SHP77 (cell line): ENCODE data around the gene NDUFB11.

Experiments used
- DNase-seq, 2 experiments: peaks; one replicate each; lab custom pipeline; 2025; lab: John Stamatoyannopoulos, UW

The NDUFB11 gene

DNA sequence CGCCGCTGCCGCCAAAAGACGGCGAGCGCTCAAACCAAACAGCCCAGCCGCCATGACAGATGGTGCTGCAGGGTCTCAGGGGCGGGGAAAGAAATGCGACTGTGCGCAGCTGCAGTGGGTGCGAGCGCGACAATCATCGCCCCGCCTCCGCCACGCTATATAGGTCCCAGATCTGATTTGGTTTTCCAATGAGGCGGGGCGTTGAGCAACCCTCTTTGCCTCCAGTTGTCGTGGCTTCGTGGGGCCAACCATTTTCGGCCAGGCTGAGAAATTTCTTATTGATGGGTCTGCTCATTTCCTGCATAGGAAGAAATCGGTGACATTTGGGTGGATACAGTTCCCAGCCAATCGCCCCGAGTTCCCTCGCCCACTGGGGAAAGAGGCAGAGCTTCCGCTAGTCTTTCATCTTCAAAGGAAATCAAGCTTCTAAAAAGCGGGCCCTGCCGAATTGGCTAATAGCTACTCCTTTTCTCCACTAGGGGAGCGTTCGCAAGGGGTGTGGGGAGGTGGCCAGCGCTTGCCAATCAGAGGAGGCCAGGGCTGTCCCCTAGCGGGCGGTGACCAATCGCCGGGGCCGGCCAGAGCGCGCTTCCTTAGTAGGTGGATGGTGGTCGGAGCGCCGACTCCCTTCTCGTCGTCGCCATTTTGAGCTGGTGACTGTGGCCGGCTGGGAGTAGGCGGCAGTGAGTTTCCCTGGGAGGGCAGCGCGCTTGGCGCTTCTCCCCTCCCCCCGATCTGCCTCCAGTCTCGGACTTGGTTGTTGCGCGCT, at the start of gene NDUFB11, which contains the start of gene RBM10:
Gene NDUFB11 (minus strand): TSS at position 77 of the 769 bp plus-strand sequence. CDS start 23 bp downstream, at position 54.
Gene RBM10 (plus strand): TSS at position 596 of the 769 bp plus-strand sequence. CDS start 2,261 bp downstream, outside the sequence.
- peak; percentile 82 to 88 for DNase-seq

DNA sequence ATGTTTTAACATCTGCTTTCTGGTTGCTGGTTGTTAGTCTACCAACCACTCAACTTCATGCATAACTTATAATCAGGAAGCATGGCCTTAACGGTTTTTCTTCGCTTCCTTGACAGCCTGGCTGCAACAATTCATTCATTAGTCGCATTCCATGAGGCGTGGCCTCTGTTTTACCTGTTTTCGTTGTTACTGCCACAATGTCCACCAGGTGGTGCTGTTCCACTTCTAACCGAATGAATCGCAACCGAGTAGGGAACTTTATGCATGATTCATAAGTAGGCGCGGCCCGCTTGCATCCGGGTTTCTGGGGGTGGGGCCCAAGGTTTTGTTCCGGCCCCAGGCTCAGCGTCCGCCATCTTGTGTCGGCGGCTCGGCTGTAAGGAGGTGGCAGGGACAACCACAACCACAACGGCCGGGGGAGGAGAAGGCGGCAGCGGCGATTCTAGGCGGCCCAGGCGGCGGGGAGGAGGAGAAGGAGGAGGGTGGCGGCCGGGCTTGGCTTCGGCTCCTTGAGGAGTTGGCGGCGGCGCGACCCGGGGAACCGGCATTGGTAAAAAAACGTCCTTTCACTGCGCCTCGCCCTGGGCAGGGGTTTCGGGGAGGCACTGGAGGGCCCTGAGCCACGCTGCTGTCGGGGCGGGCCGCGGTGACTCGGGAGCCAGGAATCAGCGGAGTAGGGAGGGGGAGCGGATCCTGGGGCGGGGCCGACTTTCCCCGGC, 49.1 kb upstream of the NDUFB11 start, which contains the start of gene UBA1:
Gene UBA1 (plus strand): TSS at position 355 of the 719 bp plus-strand sequence. CDS start 4,974 bp downstream, outside the sequence.
- DNase-seq: peak; percentile 80 to 82

- no peak for DNase-seq
Measured at GRCh38 chrX:47191806-47192401, 47.4 kb upstream of the NDUFB11 start.

- peak; percentile 34 for DNase-seq
Measured at GRCh38 chrX:47191331-47191730, 46.8 kb upstream of the NDUFB11 start.

DNA sequence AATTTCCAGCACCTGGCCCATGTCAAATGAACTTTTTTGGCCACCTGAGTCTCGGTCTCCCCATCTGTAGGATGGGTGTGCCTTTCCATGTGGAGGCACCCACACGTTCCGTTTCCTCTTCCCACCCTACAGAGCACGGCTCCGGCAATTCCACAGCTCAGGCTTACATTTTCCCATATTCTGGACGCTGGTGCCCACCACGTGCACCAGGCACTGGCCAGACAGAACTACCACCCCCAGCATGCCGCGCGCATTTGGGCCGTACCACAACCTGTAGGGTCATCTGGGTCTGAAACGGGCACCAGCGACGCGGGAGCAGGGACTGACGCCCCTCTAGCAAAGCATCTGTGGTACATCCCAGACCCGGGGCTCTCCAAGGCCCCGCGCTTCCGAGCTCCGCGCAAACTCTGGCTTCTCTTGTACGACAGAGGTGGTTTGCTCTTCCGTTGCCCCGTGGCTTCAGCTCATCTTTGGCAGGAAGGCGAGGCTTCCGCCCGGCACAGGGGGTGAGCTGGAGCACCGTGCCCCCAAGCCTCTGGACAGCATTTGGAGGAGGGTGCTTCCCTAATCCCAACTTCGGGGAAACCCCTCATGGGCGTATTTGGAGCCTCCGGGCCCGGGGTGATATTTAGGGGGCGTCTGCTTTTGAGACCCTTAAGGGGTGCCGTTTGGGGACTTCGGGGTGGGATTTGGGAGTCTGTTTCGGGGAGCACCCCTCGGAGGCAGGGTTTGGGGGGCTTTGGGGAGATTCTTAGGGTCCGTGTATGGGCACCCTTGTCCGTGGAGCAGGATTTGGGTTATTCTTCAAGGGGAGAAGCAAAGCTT, 46.2 kb upstream of the NDUFB11 start:
- peak; percentile 83 to 89 for DNase-seq

DNA sequence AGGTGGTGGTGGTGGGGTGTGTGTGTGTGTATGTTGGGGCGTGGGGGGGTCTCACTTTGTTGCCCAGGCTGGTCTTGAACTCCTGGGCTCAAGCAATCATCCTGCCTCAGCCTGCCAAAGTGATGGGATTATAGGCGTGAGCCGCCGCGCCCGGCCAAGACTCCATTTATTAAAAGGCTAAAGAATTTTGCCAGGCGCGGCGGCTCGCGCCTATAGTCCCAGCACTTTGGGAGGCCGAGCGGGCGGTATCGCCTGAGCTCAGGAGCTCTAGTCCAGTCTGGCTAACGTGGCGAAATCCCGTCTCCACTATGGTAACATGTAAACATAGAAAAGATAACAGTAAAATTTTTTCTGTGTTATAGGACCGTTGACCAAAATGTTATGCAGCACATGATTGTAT, 45.4 kb upstream of the NDUFB11 start:
- no peak for DNase-seq

GRCh38 chrX:47187106-47187677, 42.7 kb upstream of the NDUFB11 start:
- DNase-seq: no peak

DNA sequence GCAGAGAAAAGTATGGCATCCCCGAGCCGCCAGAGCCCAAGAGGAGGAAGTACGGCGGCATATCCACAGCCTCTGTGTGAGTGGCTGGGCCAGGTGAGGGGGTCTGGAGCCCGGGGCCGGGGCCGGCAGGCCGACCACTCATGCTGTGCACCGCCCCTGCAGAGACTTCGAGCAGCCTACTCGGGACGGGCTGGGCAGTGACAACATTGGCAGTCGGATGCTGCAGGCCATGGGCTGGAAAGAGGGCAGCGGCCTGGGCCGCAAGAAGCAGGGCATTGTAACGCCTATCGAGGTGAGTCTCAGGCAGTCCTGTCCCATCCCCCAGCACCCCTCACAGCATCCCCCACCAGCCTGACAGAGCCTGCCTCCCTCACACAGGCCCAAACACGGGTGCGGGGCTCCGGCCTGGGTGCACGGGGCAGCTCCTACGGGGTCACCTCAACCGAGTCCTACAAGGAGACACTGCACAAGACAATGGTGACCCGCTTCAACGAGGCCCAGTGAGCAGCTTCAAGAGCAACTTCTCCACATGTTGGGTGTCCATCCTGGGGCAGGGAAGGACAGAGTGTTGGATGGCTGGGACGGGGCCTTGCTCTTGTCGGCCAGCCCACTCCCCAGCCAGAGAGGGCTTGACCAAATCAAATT, 41.7 kb upstream of the NDUFB11 start:
- no peak for DNase-seq

DNA sequence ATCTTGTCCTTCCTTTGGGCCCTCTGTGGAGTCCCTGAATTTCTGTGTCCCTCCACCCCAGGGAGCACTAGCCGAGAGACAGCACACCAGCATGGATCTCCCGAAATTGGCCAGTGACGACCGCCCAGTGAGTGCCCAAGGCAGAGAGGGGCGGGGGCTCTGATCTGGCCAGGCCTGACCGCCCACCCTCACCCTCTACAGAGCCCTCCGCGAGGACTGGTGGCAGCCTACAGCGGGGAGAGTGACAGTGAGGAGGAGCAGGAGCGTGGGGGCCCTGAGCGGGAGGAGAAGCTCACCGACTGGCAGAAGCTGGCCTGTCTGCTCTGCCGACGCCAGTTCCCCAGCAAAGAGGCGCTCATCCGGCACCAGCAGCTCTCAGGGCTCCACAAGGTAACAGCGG, 40.7 kb upstream of the NDUFB11 start:
- DNase-seq: no peak

DNA sequence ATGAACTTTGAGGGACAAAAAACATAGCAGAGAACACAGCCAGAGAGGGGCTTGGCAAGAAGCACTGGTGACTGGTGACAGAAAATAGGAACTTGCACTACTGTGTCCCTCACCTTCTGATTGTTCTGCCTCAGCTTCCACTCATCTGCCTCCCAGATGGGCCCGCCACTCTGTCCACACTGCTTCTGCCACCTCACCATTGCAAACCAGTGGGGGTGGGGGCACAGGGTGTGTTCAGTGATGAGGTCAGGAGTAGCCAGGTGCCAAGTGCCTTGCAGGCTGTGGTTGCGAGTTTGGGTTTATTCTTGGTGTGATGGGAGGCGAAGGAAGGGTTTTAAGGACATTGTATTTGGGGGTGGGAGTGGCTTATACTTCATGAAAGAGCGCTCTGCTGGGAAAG, 40.0 kb upstream of the NDUFB11 start:
- DNase-seq: no peak

DNA sequence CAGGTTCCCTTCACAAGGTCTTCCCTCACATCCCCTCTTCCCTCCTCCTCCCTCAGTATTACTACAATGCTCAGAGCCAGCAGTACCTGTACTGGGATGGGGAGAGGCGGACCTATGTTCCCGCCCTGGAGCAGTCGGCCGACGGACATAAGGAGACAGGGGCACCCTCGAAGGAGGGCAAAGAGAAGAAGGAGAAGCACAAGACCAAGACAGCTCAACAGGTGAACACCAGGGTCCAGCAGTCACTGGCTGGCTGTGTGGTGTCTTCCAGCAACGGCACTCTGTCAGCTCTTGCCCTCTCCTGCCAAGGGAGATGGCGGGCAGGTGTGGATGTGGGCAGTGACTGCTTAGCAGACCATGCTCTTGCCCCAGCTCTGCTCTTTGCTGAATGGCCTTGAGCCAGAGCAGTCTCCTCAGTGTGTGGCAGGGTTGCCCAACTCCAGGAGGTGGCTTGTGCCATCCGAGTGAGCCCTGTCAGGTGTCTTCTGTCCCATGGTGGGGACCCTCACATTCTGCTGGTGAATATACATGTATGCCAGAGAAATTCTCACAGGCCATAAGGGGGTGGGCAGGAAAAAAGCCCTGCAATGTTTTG, 37.7 kb upstream of the NDUFB11 start:
- no peak for DNase-seq

DNA sequence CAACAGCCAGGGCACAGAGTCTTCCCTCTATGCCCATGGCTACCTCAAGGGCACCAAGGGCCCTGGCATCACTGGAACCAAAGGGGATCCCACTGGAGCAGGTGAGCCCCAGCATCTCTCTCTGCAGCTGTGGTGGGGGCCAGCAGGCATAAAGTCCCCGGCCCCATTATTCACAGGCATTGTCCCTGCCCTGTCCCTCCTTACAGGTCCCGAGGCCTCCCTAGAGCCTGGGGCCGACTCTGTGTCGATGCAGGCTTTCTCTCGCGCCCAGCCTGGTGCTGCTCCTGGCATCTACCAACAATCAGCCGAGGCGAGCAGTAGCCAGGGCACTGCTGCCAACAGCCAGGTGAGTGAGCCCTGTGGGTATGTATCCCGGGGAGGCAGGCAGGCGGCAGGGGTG, 36.8 kb upstream of the NDUFB11 start:
- no peak for DNase-seq

GRCh38 chrX:47180346-47180745, 35.8 kb upstream of the NDUFB11 start:
- no peak for DNase-seq

DNA sequence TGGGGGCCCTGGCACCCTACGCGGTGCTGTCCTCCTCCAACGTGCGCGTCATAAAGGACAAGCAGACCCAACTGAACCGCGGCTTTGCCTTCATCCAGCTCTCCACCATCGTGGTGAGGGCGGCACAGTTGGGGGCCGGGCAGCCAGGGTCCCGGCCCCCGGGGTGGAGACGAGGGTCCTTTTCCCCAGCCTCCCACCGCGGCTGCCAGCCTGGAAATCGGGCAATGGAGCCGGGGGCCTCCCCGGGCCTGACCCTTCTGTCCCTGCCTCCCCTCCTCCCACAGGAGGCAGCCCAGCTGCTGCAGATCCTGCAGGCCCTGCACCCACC, 35.4 kb upstream of the NDUFB11 start:
- no peak for DNase-seq

- DNase-seq: no peak
Measured at GRCh38 chrX:47179221-47179927, 34.9 kb upstream of the NDUFB11 start.

DNA sequence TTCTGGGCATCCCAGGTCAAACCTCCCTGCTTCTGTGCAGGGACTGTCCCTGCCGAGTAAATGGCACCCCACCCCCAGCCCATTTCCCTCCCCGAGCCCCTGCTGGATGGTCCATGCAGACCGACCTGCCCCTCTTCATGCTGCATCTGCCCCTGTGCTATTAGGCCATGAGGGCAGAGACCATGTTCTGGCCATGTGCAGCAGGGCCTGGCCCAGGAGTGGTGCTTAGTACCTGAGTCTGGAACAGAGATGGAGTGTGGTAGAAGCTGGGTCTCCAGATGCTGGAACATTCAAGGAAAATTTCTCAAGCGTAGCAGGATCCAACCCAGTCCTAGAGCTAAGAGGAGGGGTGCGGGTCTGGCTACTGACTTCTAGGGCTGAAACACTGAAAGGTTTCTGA, 33.8 kb upstream of the NDUFB11 start:
- DNase-seq: no peak

DNA sequence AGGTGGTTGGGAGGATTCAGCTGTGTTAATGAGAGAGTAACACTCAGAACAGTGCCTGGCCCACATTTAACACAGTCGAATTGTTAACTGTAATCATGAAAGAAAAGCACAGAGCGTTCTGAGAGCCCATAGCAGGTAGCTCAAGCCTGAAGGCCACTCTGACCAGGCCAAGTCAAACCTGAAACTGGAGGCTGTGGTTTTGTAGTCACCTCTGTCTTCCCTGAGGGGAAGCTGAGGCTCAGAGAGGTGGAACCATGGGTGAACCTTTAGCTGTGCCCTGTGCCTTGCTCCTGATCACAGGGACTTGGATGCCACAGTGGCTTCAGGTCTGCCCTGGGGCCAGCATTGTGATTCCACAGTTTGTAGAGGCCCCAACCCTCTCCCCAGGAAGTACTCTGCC, 32.6 kb upstream of the NDUFB11 start:
- no peak for DNase-seq

GRCh38 chrX:47176101-47176740, 31.7 kb upstream of the NDUFB11 start:
- DNase-seq: no peak

DNA sequence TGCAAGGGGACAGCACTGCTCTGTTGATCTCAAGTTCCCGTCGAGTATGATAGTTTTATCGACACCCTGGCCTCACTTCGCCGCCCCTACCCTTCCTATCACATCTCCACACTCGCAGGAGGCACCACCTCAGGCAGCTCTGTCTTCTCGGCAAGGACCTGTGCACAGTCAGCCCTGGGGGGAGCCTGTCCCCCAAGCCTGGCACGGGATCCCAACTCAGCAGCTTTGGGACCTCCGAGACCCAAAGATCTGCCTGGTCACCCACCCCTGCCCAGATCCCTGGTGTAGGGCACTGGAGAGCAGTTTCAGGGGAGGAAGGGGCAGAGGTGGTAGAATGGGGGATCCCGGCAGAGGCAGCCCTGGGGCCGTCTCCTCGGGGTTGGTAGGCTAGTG, 31.1 kb upstream of the NDUFB11 start:
- DNase-seq: no peak
